ENCODE results near the gene CCDC97. TPM values are rescaled to one million over a fixed set of nuclear protein-coding genes. Genes with fewer than 3 reads are reported as not detected.
"Not testable (repeated sequence)": the region's sequence is repeated elsewhere in the genome, so short reads cannot be mapped to it uniquely, and the experiment has no call there.

CCDC97 gene
- total RNA-seq, 2 donors from 2014 or later = 10.6 to 11.2 TPM

GRCh38 chr19:41344162-41344561, 34.2 kb downstream of the CCDC97 start:
- Histone ChIP-seq H3K4me3 (no peak overlapping the region), H3K27me3 (no peaks in the 10 kb centered on the region), H3K27ac (no peak overlapping the region), H3K36me3 (replicated peaks in 1 of 2; ENCODE audit: insufficient read depth in 1 of 2, low read depth in 2 of 2) (no peaks in the 10 kb centered on the region), H3K4me1 (peaks cover 3% of the 10 kb centered on the region), H3K9me3 (no peaks in the 10 kb centered on the region)
- intact Hi-C loops (cut with DNase I) = no loop called here
- TF ChIP-seq CTCF (IDR thresholded peaks at IDR 0.05) (no peak), POLR2A (IDR thresholded peaks at IDR 0.05) (no peak)
- 83 to 90% methylated on average over 2 of the region's 2 CpGs for WGBS, 2 donors
- ATAC-seq (no peak), DNase-seq (no peak)

GRCh38 chr19:41346916-41347315, 36.9 kb downstream of the CCDC97 start:
- not testable (repeated sequence) for H3K27ac ChIP-seq

GRCh38 chr19:41350735-41351338, 40.9 kb downstream of the CCDC97 start:
- intact Hi-C loops (cut with DNase I) = no loop called here
- no peak for TF ChIP-seq POLR2A (IDR thresholded peaks at IDR 0.05)
- peaks cover 41% of the 10 kb centered on the region for H3K4me1 ChIP-seq
- ATAC-seq (no peak), DNase-seq (no peak)
- H3K4me3 ChIP-seq = peak overlapping the region in 1 of 2 donors; percentile 60
- peak overlapping the region in 1 of 4 donors; percentile 2 for H3K27ac ChIP-seq
- 17 to 21% methylated on average over 21 to 22 of the region's 22 CpGs for WGBS, 2 donors
- no peaks in the 10 kb centered on the region for H3K9me3 ChIP-seq
- H3K27me3 ChIP-seq = no peaks in the 10 kb centered on the region
- H3K36me3 ChIP-seq (replicated peaks in 1 of 2; ENCODE audit: insufficient read depth in 1 of 2, low read depth in 2 of 2) = no peaks in the 10 kb centered on the region

More at GRCh38 chr19:41346916-41347315, 36.9 kb downstream of the CCDC97 start:
- H3K36me3 ChIP-seq (replicated peaks in 1 of 2; ENCODE audit: insufficient read depth in 1 of 2, low read depth in 2 of 2); intact Hi-C loops (cut with DNase I); ATAC-seq; H3K27me3 ChIP-seq; DNase-seq; H3K4me3 ChIP-seq; H3K9me3 ChIP-seq: not testable (repeated sequence)
- WGBS, 2 donors = 94 to 98% methylated on average over 7 to 9 of the region's 9 CpGs
- peaks cover 16% of the 10 kb centered on the region for H3K4me1 ChIP-seq

GRCh38 chr19:41351339-41352245, 41.6 kb downstream of the CCDC97 start:
- peak overlapping the region in 1 of 4 donors; percentile 79 for H3K27ac ChIP-seq
- ATAC-seq = peak; percentile 33
- peak overlapping the region; percentile 24 to 60 for H3K4me3 ChIP-seq
- no peaks in the 10 kb centered on the region for H3K9me3 ChIP-seq
- H3K36me3 ChIP-seq (replicated peaks in 1 of 2; ENCODE audit: insufficient read depth in 1 of 2, low read depth in 2 of 2) = no peaks in the 10 kb centered on the region
- 1 to 2% methylated on average over 30 to 58 of the region's 58 CpGs for WGBS, 2 donors
- peak in 3 of 4 donors; percentile 40 to 63 (median 55) for DNase-seq
- peaks cover 41% of the 10 kb centered on the region for H3K4me1 ChIP-seq
- intact Hi-C loops (cut with DNase I) = no loop called here
- no peak for TF ChIP-seq CTCF (IDR thresholded peaks at IDR 0.05)
- TF ChIP-seq POLR2A (IDR thresholded peaks at IDR 0.05) = peak in 1 of 3 donors; percentile 61
- H3K27me3 ChIP-seq = no peaks in the 10 kb centered on the region

- Histone ChIP-seq H3K9me3 (no peaks in the 10 kb centered on the region), H3K36me3 (replicated peaks in 1 of 2; ENCODE audit: insufficient read depth in 1 of 2, low read depth in 2 of 2) (no peaks in the 10 kb centered on the region), H3K27ac (peak overlapping the region in 1 of 4 donors; percentile 79), H3K4me3 (peak overlapping the region; percentile 24 to 60), H3K27me3 (no peaks in the 10 kb centered on the region), H3K4me1 (peaks cover 41% of the 10 kb centered on the region)
- DNase-seq = no peak
- WGBS, 2 donors = 1% methylated on average over 11 to 12 of the region's 12 CpGs
- intact Hi-C loops (cut with DNase I) = no loop called here
- no peak for ATAC-seq
- TF ChIP-seq CTCF (IDR thresholded peaks at IDR 0.05) = no peak
- TF ChIP-seq POLR2A (IDR thresholded peaks at IDR 0.05) = no peak
These were observed 42.3 kb downstream of the CCDC97 start for GRCh38 chr19:41352279-41352608.
